Measurements from ENCODE around the gene BCL11B.
A peak's percentile ranks its signal among the peaks of the same experiment; 100 is the strongest.

BCL11B gene

GRCh38 chr14:99213527-99213971 lies 58.4 kb downstream of the BCL11B start:
- Mint-ChIP-seq H3K9me3 (no peaks in the 10 kb centered on the region), H3K4me1 (ENCODE audit: low read depth) (peaks cover 82% of the 10 kb centered on the region), H3K36me3 (ENCODE audit: low read depth) (peaks cover 42% of the 10 kb centered on the region), H3K27me3 (ENCODE audit: low read depth) (no peaks in the 10 kb centered on the region), H3K27ac (peak overlapping the region; percentile 79), H3K4me3 (peak overlapping the region; percentile 65)
- no peak for DNase-seq (ENCODE audit: low spot score)

DNA sequence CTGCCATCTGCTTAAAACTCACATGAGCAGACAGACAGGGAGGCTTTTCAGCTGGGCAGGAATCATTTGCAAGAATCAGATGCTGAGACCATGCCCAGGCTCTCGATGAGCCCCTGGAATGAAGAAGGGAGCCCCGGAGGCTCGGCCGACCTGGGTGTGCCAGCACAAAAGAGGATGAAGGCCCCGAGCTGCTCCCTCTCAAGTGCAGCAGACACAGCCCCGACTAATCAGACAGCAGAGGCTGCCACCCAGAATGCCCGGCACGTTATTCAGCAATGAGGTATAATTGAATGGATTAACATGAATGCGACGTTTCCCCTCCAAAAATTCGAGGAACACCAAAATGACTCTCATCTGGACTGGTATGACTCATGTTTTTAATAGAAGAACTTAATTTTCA lies 58.9 kb downstream of the BCL11B start:
- Mint-ChIP-seq H3K36me3 (ENCODE audit: low read depth) (peaks cover 40% of the 10 kb centered on the region), H3K9me3 (no peaks in the 10 kb centered on the region), H3K4me3 (peak overlapping the region; percentile 65), H3K4me1 (ENCODE audit: low read depth) (peaks cover 83% of the 10 kb centered on the region), H3K27ac (peak overlapping the region; percentile 64), H3K27me3 (ENCODE audit: low read depth) (no peaks in the 10 kb centered on the region)
- DNase-seq (ENCODE audit: low spot score): no peak

- H3K36me3 Mint-ChIP-seq (ENCODE audit: low read depth): peaks cover 39% of the 10 kb centered on the region
Measured at GRCh38 chr14:99212646-99213045, 59.4 kb downstream of the BCL11B start.

DNA sequence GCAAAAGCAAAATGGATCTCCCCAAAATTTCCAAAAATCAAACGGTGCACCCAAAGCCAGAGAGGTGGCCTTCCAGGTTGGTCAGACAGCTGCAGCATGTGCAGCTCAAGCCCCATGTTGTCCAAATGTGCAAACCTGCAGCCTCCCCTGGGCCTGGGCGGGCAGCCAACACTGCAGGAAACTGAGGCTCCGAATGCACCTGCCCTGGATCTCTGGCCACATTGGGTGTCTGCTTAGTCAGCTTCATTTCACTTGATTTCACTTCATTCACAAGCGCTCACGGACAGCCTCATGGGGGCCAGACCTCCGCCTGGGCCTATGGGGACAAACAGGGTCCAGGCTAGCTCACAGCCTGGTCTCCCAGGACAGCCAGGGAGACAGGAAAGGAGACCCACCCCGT lies 59.8 kb downstream of the BCL11B start:
- no peaks in the 10 kb centered on the region for H3K27me3 Mint-ChIP-seq (ENCODE audit: low read depth)
- peaks cover 38% of the 10 kb centered on the region for H3K36me3 Mint-ChIP-seq (ENCODE audit: low read depth)
- H3K4me3 Mint-ChIP-seq: peak overlapping the region; percentile 65
- DNase-seq (ENCODE audit: low spot score): no peak
- H3K9me3 Mint-ChIP-seq: no peaks in the 10 kb centered on the region
- H3K27ac Mint-ChIP-seq: peak overlapping the region; percentile 64
- peaks cover 86% of the 10 kb centered on the region for H3K4me1 Mint-ChIP-seq (ENCODE audit: low read depth)

More at GRCh38 chr14:99212646-99213045, 59.4 kb downstream of the BCL11B start:
- Mint-ChIP-seq H3K9me3 (no peaks in the 10 kb centered on the region), H3K27me3 (ENCODE audit: low read depth) (no peaks in the 10 kb centered on the region), H3K4me3 (peak overlapping the region; percentile 65), H3K4me1 (ENCODE audit: low read depth) (peaks cover 86% of the 10 kb centered on the region), H3K27ac (peak overlapping the region; percentile 64)
- DNase-seq (ENCODE audit: low spot score): no peak

DNA sequence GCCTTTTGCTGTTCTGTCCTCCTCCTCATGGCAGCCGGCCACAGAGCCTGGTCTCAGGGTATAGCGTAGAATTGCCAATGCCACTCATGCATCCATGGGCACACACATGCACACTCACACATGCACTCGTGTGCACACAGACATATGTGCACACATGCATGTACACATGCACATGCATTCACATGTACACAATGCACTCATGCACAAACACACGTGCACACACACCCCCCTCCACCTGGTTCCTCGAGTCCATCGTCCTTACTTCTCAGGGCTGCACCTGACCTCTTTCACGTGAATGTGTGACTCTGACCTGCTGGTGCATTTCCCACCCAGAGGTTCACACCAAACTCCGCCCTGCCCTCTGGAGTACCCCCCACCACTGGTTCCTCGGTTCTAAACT lies 60.6 kb downstream of the BCL11B start:
- DNase-seq (ENCODE audit: low spot score): no peak
- Mint-ChIP-seq H3K27ac (peak overlapping the region; percentile 76), H3K4me1 (ENCODE audit: low read depth) (peaks cover 86% of the 10 kb centered on the region), H3K27me3 (ENCODE audit: low read depth) (no peaks in the 10 kb centered on the region), H3K9me3 (no peaks in the 10 kb centered on the region), H3K36me3 (ENCODE audit: low read depth) (peaks cover 33% of the 10 kb centered on the region), H3K4me3 (peak overlapping the region; percentile 57)

- Mint-ChIP-seq H3K27ac (peak overlapping the region; percentile 46), H3K9me3 (no peaks in the 10 kb centered on the region), H3K36me3 (ENCODE audit: low read depth) (peaks cover 42% of the 10 kb centered on the region), H3K27me3 (ENCODE audit: low read depth) (no peaks in the 10 kb centered on the region), H3K4me3 (no peak overlapping the region), H3K4me1 (ENCODE audit: low read depth) (peaks cover 86% of the 10 kb centered on the region)
- DNase-seq (ENCODE audit: low spot score): no peak
Measured at GRCh38 chr14:99210333-99210732, 61.7 kb downstream of the BCL11B start.

DNA sequence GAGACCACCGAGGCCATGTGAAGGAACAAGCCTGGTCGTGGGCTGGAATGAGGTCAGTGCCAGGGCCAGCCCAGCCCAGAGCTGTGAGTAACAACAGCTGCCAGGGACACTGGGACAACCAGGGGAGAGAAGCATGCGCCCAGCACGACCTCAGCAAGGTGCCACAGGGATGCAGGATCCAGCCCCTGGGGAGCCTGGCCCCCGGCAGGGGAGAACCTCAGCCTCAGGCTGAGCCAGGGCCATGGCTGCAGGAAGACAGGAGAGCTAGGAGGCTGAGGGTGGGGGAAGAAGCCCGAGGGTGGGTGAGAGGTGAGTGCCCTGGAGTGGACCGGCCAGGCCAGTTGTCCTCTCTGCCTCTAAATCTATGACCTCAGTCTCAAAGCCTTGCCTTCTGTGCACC lies 62.6 kb downstream of the BCL11B start:
- Mint-ChIP-seq H3K27ac (peak overlapping the region; percentile 63), H3K9me3 (no peaks in the 10 kb centered on the region), H3K4me3 (peak overlapping the region; percentile 6), H3K4me1 (ENCODE audit: low read depth) (peaks cover 90% of the 10 kb centered on the region), H3K36me3 (ENCODE audit: low read depth) (peaks cover 50% of the 10 kb centered on the region), H3K27me3 (ENCODE audit: low read depth) (no peaks in the 10 kb centered on the region)
- DNase-seq (ENCODE audit: low spot score): no peak

DNA sequence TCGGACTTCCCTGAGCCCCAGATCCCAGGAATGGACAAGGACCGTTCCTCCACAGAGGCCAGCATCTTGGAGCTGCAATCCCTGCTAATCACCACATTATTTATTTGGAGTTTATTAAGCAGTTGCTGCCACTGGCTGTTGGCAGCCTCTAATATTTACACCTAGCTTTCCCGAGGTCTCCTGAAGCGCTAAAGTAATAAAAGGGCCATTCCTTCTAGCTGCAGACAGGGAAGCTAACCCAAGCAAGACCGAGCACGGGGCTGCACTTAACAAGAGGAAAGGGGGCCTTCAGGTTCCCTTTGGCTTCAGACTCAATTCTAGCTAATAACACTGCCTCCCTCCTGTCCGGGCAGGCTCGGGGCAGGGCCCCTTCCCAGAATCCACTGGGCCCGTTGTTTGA lies 63.7 kb downstream of the BCL11B start:
- H3K4me3 Mint-ChIP-seq: no peak overlapping the region
- no peaks in the 10 kb centered on the region for H3K27me3 Mint-ChIP-seq (ENCODE audit: low read depth)
- peaks cover 47% of the 10 kb centered on the region for H3K36me3 Mint-ChIP-seq (ENCODE audit: low read depth)
- no peaks in the 10 kb centered on the region for H3K9me3 Mint-ChIP-seq
- H3K27ac Mint-ChIP-seq: peak overlapping the region; percentile 74
- H3K4me1 Mint-ChIP-seq (ENCODE audit: low read depth): peaks cover 91% of the 10 kb centered on the region
- no peak for DNase-seq (ENCODE audit: low spot score)

- DNase-seq (ENCODE audit: low spot score): no peak
- Mint-ChIP-seq H3K36me3 (ENCODE audit: low read depth) (peaks cover 50% of the 10 kb centered on the region), H3K27ac (peak overlapping the region; percentile 74), H3K4me1 (ENCODE audit: low read depth) (peaks cover 93% of the 10 kb centered on the region), H3K9me3 (no peaks in the 10 kb centered on the region), H3K4me3 (peak overlapping the region; percentile 33), H3K27me3 (ENCODE audit: low read depth) (no peaks in the 10 kb centered on the region)
Measured at GRCh38 chr14:99207456-99207855, 64.5 kb downstream of the BCL11B start.

DNA sequence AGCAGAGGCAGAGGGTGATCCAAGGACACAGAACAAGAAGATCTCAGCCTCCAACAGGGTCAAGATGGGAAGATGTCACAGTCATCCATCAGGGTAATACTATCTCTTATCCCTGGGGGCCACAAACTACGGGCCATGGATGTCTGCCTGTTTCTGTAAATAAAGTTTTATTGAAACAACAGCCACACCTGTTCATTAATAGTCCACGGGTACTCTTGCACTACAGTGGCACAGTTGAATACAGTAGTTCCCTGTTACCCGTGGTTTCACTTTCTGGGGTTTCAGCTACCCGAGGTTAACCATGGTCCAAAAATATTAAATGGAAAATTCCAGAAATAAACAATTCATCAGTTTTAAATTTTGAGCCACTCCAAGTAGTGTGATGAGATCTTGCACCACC lies 65.9 kb downstream of the BCL11B start:
- H3K4me3 Mint-ChIP-seq: peak overlapping the region; percentile 47
- no peaks in the 10 kb centered on the region for H3K27me3 Mint-ChIP-seq (ENCODE audit: low read depth)
- peak overlapping the region; percentile 61 for H3K27ac Mint-ChIP-seq
- H3K36me3 Mint-ChIP-seq (ENCODE audit: low read depth): peaks cover 50% of the 10 kb centered on the region
- no peaks in the 10 kb centered on the region for H3K9me3 Mint-ChIP-seq
- DNase-seq (ENCODE audit: low spot score): no peak
- H3K4me1 Mint-ChIP-seq (ENCODE audit: low read depth): peaks cover 93% of the 10 kb centered on the region

GRCh38 chr14:99205086-99205688 lies 66.8 kb downstream of the BCL11B start:
- Mint-ChIP-seq H3K27ac (peak overlapping the region; percentile 73), H3K4me1 (ENCODE audit: low read depth) (peaks cover 84% of the 10 kb centered on the region), H3K27me3 (ENCODE audit: low read depth) (no peaks in the 10 kb centered on the region), H3K9me3 (no peaks in the 10 kb centered on the region), H3K4me3 (peak overlapping the region; percentile 50), H3K36me3 (ENCODE audit: low read depth) (peaks cover 46% of the 10 kb centered on the region)
- no peak for DNase-seq (ENCODE audit: low spot score)

DNA sequence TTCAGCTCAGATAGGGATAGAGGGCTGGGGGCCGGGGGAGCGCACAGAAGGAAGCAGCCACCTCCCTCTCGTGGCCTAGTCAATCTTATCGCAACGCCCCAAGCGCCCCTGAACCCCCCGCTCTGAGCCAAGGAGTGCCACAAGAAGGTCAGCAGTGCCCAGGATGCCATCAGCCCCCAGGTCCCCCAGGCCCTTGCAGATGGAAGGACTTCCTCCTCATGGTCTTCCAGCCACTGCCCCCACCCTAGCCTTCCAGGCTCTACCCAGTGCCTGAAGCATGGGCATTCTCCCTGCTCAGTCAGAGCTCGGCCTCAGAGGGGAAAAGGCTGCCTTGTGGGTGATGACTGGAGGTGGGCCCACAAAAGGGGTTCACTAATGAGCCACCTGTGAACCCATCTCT lies 68.2 kb downstream of the BCL11B start:
- no peak for DNase-seq (ENCODE audit: low spot score)
- H3K27ac Mint-ChIP-seq: peak overlapping the region; percentile 81
- no peaks in the 10 kb centered on the region for H3K27me3 Mint-ChIP-seq (ENCODE audit: low read depth)
- H3K4me3 Mint-ChIP-seq: peak overlapping the region; percentile 62
- peaks cover 84% of the 10 kb centered on the region for H3K4me1 Mint-ChIP-seq (ENCODE audit: low read depth)
- no peaks in the 10 kb centered on the region for H3K9me3 Mint-ChIP-seq
- H3K36me3 Mint-ChIP-seq (ENCODE audit: low read depth): peaks cover 57% of the 10 kb centered on the region

DNA sequence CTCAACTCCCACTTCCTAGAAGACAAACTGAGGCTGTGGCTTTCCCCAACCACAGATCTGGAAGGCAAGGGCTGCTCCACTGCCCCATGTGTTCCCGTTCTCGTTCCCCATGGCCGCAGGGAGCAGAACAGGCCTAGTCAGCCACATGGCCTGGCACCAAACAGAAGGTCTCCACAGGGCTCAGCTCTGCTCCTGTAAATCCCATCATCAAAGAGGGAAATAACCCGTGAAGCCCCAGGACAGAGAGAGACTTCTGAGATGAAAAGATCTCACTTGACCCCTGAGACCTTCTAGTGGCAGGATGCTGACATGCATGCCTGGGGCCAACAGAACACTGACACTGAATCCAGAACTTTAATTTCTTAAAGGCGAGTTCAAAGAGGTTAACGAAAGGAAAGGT lies 68.9 kb downstream of the BCL11B start:
- DNase-seq (ENCODE audit: low spot score): no peak
- H3K36me3 Mint-ChIP-seq (ENCODE audit: low read depth): peaks cover 61% of the 10 kb centered on the region
- H3K4me3 Mint-ChIP-seq: peak overlapping the region; percentile 62
- H3K9me3 Mint-ChIP-seq: no peaks in the 10 kb centered on the region
- peak overlapping the region; percentile 81 for H3K27ac Mint-ChIP-seq
- H3K4me1 Mint-ChIP-seq (ENCODE audit: low read depth): peaks cover 84% of the 10 kb centered on the region
- no peaks in the 10 kb centered on the region for H3K27me3 Mint-ChIP-seq (ENCODE audit: low read depth)

DNA sequence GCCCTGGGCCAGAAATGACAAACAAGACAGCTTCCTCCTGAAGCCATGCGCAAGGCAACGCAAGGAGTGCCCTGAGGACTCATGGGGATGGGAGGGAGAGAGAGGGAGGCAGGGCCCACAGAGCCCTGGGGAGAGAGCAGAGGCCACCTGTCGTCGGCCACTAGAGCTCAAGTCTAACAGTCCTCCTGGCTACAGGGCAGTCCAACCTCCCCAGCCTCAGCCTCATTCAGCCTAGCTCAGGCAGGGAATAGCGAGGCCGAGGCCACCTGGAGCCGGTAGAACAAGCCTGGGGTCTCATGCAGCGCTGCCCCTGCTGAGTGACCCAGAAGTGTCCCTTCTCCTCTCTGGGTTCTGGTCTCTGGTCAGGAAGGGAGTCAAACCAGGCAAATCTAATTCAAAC lies 69.5 kb downstream of the BCL11B start:
- peaks cover 67% of the 10 kb centered on the region for H3K36me3 Mint-ChIP-seq (ENCODE audit: low read depth)
- H3K27ac Mint-ChIP-seq: peak overlapping the region; percentile 81
- no peaks in the 10 kb centered on the region for H3K27me3 Mint-ChIP-seq (ENCODE audit: low read depth)
- no peaks in the 10 kb centered on the region for H3K9me3 Mint-ChIP-seq
- peaks cover 84% of the 10 kb centered on the region for H3K4me1 Mint-ChIP-seq (ENCODE audit: low read depth)
- DNase-seq (ENCODE audit: low spot score): no peak
- H3K4me3 Mint-ChIP-seq: peak overlapping the region; percentile 62

All from T-helper 2 cell treated with Interferon-gamma antibody and Interleukin-4, amounts not matched to agents 5 μg/mL and 100 μg/mL, for 36 hours (primary cell).